ENCODE data around the gene AIG1.
"Not testable (repeated sequence)": the region's sequence is repeated elsewhere in the genome, so short reads cannot be mapped to it uniquely, and the experiment has no call there.

AIG1 gene

DNA sequence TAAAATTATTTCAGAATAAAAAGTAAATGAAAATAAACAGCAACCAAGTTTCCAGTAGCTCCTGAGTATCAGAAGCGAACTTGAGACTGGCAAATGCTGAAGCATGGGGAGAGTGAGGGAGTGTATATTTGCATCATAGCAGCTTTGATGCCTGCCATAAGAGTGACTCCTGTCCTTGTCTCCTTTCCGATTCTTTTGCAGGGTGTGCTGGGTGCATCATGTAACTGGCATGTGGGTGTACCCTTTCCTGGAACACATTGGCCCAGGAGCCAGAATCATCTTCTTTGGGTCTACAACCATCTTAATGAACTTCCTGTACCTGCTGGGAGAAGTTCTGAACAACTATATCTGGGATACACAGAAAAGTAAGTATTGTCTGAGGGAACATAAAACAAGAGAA lies 272.4 kb downstream of the AIG1 start:
- no peak for DNase-seq

DNA sequence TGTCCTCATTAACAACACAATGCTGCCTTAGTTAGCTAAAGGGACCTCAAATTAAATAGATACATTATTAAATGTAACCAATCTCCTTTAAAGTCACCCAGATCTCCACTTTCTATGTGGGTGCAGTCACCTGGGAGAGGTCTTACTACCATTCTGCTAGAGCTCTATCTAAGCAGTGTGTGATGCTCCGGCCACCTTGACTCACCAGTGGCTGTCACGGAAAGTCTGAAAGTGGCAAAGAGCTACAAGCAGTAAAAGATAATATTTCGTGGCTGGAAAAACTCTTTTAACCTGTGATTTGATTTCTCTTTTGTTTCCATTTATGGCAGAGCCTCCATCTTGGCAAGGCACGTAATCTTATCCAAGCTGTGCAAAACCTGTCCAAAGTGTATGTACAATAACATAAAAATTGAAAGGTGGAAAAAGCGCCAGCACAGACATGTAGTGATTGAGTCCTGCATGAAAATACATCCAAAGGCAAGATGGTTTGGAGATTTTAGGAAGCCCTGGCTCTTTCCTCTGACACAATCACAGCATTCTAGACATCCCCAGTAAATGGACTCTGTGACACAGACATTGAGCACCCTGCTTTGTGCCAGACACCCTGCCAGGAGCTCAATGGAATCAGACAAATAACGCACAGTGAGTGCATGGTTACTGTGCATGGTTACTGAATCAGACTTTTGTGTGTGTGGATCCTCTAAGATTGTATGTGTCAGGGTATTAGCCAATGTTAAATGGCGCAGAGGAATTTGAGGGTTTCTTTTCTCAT lies 273.2 kb downstream of the AIG1 start:
- no peak for DNase-seq

DNA sequence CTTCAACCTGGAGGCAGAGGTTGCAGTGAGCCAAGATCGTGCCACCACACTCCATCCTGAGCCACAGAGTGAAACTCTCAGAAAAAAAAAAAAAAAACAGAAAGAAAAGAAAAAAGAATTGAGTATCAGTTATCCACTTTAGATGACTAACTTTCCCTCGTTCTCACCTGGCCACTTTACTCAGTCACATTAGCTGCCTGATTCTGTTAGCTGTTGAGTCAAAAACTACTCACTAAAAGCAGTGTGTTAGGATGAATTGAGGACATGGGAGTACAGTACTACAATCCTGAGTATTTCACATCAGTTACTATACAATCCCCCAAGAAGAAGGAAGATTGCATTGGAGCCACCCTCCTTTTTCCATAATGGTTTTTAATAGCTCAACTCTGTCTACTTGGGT lies 275.2 kb downstream of the AIG1 start:
- no peak for DNase-seq

DNA sequence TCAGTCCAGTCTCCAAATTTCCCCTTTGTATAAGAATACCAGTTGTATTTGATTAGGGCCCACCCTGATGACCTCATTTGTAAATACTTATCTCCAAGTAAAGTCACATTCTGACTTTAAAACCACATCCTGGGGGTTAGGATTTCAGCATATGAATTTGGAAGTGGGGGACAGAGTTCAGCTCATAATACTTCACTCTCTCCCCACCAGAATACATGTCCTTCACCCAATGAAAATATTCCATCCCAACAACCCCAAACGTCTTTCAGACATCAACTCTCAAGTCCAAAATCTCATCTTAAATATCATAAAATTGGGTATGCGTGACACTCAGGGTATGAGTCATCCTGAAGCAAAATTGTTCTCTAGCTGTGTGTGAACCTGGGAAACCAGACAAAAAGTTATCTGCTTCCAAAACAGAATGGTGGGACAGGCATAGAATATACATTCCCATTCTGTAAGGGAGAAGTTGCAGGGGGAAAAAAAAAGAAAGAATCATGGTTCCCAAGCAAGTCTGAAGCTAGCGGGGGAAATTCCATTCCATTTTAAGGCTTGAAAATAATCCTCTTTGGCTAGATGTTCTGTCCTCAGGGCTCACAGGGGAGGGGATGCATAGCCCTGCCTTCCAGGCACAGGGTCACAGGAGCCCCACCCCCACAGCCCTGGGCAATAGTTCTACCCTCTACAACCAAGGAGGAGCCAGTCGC lies 275.9 kb downstream of the AIG1 start:
- DNase-seq: no peak

DNA sequence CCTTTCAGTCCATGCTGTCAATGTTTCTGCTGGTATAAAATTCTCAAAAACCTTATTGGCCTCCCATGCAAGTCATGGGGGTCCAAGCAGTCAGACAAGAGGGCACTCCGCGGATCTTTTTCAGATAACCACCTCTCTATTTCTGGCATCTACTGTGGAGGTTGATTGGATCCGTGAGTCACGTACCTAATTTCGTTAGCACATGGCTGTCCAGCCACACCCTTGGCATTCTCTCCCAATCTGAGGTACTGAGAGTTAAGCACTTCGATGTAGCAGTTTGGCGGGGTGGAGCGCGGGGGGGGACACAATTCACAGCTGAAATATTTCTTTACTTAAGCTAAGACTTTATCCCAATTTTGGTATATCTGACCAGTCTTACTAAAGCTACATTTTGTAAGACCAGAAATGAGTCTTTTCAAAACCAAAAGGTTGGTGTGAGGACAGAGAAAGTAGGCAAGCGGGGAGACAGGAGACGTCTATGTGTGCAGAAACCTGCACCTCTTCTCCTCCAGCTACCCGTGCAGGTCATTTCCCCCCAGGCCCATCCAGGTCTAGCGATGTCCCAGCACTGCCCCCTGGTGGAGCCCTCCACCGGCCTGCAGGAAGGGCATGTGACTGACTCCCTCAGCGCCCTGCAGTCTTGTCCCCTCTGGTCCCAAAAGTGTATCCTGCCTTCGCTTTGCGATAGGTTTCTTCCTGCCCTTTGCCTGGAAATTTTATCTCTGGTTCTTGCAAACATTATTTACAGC lies 276.7 kb downstream of the AIG1 start:
- peak in 1 of 2 donors; percentile 7 for DNase-seq

DNA sequence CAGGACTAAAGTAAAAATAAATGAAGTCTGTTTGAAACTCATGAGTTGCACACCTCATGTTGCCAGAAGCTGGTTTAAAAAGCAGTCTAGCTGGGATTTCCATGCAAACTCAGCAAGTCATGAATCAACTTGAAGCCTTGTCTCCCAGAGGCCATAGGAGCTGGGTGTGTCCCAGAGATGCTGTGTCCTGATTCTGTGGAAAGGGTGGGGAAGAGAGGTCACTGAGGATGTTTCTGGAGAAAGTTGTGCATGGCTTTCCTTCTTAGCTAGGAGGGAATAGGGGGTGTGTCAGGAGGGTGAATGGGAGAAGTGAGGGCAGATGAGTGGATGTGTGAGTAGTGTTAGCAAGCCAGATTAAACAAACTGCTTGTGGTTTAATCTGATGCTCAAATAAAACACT lies 278.5 kb downstream of the AIG1 start:
- DNase-seq: no peak

DNA sequence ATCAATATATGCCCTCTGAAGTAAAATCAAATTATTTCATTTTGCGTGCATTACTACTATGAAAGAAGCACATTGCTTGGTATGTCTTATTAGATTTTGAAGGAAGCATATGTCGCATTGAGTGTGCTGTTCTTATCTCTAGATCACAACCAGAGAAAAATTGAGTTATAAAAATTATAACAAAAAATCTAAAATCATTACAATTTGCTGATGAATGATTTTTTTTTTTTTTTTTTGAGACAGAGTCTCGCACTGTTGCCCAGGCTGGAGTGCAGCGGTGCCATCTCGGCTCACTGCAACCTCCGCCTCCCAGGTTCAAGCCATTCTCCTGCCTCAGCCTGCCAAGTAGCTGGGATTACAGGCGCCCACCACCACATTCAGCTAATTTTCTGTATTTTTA lies 284.8 kb downstream of the AIG1 start:
- not testable (repeated sequence) for DNase-seq

DNA sequence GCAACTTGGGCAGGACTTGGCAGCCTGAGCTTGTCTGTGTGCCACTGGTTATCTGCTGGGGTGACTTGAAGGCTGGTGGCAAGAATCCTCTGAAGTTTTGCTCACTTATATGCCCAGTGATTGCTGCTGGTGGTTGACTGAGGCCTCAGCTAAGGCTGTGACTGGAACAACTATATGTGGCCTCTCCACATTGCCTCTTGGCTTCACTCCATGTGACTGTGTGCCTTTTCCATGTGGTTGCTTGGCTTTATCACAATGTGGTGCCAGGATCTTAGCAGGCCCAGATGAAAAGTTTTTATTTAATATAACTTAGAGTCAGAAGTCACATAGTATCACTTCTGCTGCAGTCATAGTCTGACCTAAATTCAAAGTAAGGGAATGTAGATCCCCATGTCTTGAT lies 285.3 kb downstream of the AIG1 start:
- DNase-seq: no peak

DNA sequence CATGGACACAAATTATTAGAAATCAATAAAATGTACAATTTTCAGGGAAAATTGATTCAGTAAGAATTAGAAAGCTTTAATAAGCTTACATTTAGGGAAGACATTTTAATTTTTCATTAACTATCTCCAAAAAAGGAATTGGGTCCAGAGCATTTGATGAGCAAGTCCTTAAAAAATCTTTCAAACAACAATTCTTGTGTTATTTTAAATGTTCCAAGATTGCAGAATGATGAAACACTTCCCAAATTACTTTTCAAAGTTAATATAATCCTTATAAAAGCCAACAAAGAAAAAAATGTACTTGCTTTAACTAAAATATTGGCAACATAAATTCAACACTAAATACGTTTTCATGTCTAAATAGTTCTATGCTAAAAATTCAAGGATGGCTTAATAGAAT lies 287.8 kb downstream of the AIG1 start:
- DNase-seq: no peak

DNA sequence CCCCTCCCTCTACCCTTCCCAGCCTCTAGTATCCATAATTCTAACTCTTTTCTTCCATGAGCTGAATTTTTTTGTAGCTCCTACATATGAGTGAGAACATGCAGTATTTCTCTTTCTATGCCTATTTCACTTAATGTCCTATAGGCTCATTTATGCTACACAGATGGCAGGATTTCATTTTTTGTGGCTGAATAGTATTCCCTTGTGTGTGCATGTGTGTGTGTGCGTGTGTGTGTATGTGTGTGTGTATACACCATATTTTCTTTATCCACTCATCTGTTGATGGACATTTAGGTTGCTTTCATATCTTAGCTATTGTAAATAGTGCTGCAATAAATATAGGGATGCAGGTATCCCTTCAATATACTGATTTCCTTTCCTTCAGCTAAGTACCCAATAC lies 288.8 kb downstream of the AIG1 start:
- DNase-seq: no peak

DNA sequence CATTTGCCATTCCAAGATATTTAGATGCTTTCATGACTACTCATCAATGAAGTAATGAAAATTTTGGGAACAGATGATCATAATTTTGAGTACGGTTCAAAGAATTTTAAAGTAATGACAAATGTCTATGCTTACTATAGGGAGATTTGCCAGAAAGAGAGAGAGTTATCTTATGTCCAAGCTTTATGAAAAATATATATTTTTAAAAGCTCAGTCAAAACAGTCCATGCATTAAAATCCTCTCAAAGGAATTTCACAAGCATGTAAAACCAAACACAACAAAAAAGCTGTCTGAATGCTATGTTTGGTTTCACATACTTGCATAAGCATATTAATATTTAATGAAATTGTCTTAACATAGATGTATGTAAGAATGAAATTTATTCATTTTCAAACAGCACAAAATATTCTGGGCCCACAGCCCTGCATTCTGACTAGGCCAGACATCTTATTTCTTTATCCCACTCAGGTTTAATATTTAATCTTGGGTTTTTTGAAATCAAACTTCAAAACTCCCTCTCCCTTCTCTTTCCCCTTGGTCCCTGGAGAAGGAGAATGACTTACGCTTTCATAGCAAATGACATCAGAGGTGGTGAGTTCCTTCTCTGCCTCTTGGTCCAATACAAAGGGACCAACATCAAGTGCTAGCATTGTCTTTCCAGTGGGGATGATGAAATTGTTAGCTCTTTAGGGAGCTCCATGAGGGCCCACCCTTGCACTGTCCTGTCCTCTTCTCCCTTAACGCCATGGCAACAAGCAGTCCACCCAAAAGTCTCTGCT lies 295.6 kb downstream of the AIG1 start:
- DNase-seq: no peak

DNA sequence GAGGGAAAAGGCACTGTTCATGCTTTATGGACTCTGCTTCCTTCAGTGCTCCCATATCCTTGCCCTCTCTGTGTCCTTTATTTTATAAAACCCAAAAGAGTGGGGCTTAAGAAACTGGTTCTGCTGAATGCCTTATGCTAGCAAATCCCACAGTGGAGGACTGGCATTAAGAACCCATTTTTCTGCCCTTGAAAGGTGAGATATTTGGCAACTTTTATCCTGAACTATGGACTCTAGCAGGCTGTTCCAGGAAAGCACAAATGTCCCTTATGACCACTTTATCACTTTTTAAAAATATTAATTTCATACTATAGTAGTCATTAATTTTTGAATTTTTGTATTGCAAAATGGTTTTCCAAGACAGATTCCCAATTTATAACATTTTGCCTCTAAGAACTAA lies 296.5 kb downstream of the AIG1 start:
- no peak for DNase-seq

DNA sequence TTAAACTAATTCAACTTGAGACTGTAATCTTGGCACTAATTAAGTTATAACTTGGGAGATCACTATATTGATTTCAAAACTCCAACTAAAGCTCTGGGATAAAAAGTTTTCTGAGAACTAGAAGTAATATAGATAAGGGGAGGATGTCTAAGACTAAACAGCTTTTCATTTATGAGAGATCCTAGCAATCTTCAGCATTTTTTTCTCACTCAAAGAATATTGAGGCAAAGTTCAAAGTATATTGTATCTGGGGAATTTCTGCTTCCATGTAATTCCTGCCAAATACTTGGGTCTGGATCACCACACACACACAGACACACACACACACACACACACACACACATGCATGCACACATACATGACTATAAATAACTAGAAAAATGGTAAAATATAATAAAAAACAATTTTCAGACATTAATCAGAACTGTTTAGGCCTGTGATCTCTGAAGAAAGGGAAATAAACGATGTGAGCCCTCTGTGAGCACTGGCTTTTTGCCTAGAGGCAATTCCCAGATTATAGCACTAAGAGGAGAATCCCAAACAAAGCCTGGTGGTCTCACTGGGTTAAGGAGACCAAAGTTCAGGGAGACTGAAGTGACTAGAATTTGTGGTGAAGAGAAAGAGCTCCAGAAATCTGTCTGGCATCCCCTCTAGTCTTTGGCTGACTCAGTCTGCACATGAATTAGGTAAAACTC lies 297.0 kb downstream of the AIG1 start:
- DNase-seq: no peak

DNA sequence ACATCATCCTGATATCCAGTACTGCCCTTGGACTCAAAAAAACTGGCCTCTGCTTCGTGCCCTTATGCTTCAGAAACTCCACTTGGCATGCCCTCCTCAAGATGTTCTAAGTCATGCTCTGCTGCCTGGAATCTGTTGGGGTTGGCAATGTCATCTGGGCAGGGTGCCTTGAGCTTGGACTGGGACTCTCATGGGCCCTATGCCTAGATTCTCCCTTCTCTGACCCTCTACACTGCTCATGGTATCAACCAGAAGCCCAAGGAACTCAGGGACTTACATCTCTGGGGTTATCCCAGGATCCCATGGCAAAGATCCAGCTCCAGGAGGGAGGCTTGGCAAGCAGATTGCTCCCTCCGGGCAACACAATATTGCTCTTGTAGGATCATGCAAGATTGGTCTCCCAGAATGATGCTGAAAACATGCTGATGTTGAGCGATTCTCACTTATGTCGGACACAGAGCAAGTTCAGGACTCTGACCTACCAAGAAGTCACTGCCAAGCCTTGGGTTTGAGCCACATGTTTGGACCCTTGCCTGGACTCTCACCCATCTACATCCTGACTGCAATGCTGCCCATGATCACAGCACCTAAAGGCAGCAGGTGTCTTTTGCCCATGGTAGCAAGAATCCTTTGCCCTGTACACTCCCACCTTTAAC lies 301.0 kb downstream of the AIG1 start:
- no peak for DNase-seq

DNA sequence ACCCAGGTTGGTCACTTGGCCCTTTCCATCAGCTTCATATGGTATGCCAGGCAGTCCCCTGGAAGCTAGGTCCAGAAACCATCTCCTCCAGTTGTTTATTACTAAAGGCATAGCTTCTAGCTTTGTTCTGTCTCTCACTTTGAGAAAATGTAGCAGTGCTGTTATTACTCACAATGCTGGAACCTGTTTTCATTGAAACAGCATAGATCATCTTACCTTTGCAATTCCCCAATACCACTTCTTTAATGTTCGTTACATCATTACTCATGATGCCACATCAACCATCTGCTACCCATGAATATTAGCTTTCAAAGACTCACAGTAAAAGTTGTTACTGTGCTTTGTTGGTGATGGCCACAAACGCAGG lies 301.5 kb downstream of the AIG1 start:
- DNase-seq: no peak

DNA sequence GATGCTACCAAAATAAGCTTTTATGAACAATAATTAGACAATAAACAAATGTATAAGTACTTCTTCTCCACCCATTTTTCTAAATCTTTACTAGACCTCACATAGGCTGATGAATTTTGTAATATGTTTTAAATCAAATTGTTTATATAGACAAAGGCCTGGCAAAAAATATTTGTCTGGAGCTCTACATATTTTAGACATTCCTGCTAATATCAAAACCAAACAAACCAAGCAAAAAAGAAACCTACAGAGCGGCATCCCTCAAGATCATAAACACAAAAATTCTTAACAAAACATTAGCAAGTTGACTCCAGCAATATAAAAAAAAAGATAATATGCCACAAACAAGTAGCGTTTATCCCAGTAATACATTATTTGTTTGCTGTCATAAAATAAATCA lies 302.6 kb downstream of the AIG1 start:
- no peak for DNase-seq

DNA sequence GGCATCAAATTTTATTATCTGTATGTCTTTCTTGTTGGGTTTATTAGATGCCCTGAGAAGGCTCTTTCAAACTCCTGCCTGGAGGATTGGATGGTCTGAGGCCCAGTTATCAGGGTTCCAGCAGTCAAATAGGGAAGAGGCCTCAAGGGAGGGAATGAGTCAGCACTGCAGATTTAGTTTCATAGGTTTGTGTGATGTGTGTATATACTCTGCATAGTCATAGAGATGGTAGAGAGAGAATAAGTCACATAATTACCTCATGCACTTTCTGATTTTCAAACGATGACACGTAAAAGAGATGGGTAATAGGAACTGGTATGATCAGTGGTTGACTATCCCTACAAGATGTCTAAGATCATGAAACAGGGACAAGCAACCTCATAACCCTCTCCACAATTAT lies 307.7 kb downstream of the AIG1 start:
- DNase-seq: no peak

DNA sequence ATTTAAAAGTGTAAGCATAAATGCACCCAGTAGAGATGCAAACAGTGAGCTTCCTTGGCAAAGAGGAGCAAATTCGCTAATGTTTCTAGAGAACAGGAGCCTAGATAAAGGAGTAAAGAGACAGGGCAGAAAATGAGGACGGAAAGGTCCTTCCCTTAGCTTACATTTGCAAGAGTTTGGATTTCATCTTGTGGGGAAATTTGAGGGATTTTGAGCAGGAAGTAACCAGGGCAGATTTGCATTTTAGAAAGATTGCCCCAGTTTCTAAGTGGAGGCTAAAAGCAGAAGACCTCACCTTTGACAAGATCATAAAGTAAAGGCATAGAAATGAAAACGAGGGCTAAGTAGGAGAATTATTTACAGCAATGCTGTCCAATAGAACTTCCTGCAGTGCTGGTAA lies 309.3 kb downstream of the AIG1 start:
- no peak for DNase-seq

DNA sequence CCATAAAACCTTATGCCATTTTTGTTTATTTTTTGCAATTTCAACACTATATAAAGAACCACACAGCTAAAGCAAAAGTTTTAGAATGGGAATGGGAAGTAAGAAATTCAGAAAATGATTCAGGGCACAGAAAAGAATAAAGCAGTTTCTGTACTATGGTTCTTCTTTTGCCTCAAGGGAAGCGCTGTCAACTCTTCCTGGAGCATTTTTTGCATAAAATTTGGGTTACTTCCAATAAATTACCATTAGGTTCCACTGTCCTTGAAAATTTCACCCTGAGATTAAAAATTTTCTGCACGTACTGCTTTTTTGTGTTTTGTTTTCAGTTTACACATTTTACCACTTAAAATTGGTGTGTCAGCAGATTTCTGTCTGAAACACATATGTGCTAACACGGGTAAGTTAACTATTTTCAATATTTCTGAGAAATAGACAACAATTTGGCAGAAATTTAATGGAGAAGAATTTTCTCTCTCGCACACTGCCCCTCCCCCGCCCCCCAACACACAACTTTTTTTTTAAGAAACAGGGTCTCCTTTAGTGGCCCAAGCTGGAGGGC lies 310.2 kb downstream of the AIG1 start:
- DNase-seq: no peak

DNA sequence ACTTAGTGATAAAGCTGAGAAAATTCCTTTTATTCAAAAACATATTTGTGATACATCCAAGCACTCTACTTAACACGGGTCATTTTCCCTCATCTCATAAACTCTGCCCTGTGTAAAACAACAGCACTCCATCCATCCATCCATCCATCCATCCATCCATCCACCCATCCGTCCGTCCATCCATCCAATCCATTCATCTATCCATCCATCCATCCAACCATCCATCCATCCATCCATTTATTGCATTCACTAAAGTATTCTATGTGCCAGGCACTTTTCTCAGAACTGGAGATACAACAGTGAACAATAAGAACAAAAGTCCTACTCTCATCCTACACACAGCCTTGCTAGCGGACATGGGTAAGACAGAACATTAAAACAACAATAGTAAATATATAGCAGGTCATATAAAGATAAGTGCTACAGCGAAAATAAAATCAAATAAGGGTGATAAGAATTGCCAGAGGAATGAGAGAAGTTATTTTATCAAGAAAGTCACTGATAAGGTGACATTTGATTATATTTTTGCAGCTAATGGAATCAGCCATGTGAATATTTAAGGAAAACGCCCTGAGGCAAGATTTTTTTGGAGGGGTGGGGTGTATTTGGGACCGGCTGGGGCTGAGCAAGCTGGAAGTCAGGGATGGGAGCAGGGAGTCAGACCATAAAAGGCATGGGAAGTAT lies 311.7 kb downstream of the AIG1 start:
- no peak for DNase-seq

DNA sequence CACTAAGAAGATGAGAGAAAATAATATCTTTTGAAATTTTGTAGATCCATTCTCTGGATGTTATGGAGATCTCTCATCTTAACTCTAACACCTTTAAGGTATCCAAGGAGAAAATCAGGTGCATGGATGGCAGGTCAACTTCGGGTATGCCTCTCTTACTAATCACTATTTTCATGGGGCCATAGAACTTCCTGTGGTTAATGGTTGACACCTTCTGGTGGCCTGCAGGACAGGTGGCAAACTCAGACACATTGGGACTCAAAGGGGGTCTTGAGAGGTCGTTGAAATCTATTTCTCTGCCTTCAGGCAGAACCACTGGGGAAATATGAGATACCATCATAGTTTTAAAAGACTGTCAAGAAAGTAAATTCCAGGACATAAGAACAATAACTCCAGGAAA lies 313.3 kb downstream of the AIG1 start:
- no peak for DNase-seq

All from inflammatory macrophage (primary cell).